NCI-H748 (cell line): ENCODE results near the gene KCND2.
A peak's percentile ranks its signal among the peaks of the same experiment; 100 is the strongest.
"Not testable (repeated sequence)": the region's sequence is repeated elsewhere in the genome, so short reads cannot be mapped to it uniquely, and the experiment has no call there.

Source experiments
- DNase-seq: peaks from one replicate; lab custom pipeline; 2025; ENCODE audit not compliant: unreplicated experiment; lab: John Stamatoyannopoulos, UW

KCND2 gene

DNA sequence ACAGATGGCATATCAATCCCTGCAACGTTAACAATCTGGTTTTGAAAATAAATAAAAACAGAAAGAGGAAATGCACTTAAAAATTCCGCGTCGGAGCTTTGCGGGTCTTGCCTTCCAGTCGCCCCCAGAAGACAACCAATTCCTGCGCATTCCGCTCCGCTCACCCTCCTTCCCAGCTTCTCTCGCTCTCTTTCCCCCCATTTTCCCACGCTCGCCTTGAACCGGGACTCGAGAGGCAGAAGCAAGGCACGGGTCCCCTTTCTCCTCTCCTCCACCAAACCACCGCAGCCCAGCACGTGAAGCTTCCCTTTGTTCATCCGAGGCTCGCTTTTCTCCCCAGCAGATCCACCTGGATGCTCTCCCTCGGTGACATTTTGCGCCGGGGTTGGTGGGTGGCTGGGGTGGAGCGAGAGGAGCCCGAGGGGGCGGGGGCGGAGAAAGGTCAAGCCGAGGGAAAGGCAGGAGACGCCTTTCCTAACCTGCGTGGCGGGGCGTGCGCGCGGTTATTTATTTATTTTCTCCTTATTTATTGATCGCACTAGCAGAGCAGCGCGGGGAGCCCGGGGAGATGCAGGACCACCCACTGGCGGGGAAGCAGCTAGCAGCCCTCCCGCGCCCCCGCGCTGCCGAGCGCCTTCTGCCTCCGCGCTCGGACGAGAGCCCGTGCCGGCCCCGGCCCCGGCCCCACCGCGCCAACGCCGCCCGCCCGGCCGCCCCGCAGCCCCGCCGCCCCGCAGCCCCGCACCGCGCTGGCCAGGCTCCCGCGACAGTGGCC is at the start of gene KCND2:
TSS of gene KCND2 (plus strand) at position 475 of the 775 bp plus-strand sequence.
- DNase-seq, result peak; percentile 85

DNA sequence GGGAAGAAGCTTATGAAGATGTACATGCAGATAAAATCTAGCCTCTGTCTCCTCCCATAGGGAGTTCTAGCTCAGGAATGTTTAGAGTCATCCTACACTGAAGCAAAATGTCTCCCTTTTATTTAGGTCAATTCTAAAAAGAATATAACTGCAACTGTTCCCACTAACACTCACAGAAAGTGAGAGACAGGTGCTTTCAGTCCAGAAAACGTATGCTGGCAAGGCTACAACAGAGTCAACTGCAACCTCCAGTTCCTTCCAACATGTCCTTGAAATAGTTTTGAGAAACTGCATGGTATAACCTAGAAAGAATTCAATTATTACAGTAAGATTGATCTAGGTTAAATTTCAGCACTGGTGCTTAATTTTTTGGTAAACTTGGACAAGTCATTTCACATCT is 46.8 kb upstream of the KCND2 start:
- no peak for DNase-seq

DNA sequence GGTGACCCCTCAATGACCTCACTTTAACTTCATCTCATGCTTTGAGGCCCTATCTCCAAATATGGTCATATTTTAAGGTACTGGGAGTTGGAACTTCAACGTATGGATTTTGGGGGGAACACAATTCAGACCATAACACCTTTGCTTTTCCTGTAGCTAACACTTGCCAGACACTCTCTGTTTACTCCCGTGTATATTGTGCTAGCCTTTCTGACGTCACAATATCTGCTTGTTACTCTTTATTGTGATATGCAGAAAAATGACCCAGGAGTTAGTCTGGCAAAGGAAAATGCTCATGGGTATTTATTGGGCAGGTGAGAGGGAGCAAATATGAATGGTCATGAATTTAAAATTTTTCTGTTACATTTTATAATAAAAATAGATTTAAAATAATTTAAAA is 45.7 kb upstream of the KCND2 start:
- no peak for DNase-seq

DNA sequence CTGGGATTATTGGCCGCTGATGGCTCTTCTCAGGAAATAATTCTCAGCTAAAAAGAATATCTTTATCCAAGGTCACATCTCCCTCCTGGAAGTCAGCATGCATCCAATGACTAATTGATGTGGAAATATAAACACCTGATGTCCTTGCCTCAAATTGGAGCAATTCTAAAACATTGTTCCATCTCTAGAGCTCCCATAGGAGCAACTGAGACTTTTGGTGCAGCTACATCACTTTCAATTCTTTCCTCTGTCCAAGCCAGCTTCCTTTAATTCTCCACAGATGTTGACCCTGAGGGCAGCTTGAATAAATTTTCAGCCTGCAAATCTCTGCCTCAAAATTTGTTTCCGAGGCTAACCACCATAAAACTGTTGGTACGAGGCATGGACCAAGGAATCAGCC is 43.9 kb upstream of the KCND2 start:
- no peak for DNase-seq

DNA sequence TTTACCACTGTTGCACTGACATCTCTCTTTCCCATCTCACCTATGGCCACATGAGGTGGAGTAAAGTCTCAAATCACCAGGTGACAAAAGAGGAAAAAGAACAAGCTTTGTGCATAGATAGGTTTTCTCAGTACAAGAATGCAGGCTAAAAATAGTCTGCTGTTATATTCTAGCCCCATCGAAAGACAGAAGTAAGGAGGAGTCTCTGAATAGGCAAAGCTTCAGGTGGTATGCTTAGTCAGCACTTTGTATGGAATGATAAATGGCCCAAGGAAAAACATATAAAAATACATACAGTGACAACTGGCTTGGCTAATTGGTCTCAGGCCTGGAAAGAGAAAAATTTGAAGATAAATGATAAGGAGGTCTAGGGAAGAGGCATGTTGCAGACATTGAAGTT is 39.6 kb upstream of the KCND2 start:
- no peak for DNase-seq

DNA sequence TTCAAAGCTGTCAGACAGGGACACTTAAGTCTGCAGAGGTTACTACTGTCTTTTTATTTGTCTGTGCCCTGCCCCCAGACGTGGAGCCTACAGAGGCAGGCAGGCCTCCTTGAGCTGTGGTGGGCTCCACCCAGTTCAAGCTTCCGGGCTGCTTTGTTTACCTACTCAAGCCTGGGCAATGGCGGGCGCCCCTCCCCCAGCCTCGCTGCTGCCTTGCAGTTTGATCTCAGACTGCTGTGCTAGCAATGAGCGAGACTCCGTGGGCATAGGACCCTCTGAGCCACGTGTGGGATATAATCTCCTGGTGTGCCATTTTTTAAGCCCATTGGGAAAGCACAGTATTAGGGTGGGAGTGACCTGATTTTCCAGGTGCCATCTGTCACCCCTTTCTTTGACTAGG is 32.6 kb upstream of the KCND2 start:
- DNase-seq, result not testable (repeated sequence)

DNA sequence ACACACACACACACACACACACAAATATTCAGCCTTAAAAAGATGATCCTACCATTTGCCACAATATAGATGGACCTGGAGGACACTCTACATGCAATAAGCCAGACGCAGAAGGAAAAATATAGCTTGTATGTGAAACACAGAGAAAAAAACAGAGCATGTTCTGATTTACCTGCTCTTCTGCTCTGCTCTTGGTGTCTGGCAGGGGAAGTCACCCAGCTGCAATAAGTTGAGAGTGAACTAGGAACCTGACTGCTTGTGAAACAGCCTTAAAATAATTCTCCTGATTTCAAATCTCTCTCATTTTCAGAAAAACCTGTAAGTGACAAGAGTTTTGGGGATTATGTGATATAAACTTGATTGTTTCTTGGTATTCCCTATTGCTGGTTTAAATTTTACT is 31.0 kb upstream of the KCND2 start:
- DNase-seq, result no peak

DNA sequence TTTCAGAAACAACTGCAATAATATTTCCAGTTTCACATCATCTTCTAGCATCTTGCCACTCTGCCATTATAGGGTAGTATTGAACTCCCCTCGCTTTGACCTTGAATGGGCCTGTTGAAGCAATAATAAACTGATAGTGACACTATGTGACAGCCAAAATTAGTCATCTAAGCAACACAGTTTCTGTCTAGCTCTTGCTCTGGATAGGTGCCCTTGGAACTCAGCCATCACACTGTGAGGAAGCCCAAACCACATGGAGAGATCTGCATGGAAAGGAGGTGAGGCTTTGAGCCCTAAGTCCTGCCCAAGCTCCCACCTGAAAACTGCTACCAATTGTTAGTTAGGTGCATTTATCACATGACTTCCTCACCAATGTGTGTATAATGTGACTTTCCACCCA is 18.1 kb upstream of the KCND2 start:
- DNase-seq, result no peak

DNA sequence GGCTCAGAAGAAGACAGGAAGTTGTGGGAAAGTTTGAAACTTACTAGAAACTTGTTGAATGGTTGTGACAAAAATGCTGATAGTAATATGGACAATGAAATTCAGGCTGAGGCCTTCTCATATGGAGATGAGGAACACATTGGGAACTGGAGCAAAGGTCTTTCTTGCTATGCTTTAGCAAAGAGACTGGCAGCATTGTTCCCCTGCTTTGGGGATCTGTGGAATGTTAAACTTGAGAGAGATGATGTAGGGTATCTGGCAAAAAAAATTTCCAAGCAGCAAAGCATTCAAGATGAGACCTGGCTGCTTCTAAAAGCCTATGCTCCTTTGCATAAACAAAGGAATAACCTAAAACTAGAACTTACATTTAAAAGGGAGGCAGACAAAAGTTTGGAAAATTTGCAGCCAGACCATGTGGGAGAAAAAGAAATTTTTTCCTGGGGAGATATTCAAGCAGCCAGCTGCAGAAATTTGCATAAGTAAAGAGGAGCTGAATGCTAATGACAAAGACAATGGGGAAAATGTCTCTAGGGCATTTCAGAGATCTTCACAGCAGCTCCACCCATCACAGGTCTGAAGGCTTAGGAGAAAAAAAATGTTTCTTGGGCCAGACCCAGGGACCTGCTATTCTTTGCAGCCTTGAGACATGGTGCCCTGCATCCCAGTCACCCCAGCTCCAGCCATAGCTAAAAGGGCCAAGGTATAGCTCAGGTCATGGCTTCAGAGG is 16.5 kb upstream of the KCND2 start:
- DNase-seq, result no peak

DNA sequence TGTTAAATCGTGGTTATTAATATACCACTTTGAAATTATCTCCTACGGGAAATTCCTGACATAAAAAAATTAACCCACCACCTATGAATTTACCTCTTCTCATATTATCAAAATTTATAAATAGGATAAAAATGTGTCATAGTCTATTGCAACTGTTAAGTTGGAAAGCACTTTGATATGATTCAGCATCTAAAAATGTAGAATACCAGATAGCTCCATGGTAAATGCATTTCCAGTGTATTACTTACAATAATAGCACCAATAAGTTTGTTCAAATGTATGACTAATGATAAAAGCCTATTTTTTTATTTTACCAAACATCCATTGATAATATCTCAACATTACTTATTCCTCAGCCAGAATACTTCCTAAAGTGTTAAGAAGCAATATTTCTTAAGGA is 13.6 kb upstream of the KCND2 start:
- no peak for DNase-seq

DNA sequence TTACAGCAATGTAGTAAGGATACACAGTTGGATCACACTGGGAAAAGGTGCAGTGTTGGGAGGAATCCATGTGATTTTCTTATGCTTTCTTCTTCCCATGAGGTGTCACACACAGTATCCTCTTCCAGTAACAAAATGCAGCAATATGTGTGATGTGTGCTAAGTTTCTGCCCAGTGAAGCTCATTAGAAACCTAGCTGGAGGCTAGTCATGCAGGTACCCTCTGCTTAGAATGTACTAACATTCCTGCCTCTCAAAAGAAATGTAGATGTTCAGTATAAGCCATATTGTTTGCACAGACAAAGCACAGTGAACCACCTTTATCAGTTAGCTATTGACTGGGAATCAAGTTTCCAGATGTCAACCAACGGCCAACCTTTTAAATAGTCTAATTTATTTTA is 12.9 kb upstream of the KCND2 start:
- no peak for DNase-seq

DNA sequence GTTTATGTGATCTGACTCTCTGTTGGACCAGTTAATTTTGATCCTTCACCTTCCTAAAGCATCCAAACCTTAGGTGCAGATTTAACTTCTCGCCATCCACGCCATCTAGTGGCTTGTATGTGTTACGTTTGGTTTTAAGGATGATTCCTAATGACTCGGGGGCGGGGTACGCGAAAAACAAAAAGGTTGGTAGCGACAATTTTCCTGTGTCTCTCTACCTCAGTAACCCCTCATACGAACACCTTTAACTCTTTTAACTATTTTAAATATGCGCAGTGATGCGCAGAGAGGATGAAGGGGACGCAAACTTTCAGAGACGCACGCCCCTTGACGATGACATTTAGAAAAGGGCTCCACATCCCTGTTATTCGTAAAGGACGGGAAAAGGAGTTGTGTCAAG is 714 bp upstream of the KCND2 start:
- peak; percentile 87 for DNase-seq

DNA sequence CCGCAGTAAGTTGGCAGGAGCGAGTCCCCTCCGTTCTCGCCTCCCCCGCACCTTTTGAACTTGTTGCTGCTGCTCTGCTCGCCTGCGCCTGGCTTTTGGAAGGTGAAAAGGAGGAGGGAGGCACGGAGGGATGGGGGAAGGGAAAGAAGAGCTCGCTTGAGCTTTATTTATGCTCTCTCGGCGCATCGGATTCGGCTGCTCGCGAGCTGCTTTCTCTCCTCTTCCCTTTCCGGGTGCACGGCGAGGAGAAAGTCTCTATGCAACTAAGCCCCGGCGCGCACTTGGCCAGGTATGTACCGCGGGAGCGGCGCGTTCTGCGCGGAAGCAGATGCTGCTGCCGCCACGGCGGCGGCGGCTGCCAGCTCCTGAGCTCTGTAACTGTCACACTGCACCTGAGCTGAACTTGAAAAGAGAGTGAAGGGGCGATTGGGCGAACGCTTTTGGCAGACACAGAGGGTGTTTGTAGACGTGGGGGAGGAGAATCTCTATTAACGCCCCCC is 551 bp downstream of the KCND2 start:
- DNase-seq, result peak; percentile 92

DNA sequence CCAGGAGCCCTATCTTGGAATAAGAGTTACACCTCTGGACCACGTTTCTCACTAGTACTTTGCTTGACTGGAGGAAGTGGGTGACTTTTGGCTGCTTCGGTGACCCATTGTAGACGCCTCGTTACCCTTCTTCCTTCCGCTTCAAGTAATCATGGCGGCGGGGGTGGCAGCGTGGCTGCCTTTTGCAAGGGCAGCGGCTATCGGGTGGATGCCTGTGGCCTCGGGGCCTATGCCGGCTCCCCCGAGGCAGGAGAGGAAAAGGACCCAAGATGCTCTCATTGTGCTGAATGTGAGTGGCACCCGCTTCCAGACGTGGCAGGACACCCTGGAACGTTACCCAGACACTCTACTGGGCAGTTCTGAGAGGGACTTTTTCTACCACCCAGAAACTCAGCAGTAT is 1.5 kb downstream of the KCND2 start:
- peak; percentile 43 for DNase-seq

DNA sequence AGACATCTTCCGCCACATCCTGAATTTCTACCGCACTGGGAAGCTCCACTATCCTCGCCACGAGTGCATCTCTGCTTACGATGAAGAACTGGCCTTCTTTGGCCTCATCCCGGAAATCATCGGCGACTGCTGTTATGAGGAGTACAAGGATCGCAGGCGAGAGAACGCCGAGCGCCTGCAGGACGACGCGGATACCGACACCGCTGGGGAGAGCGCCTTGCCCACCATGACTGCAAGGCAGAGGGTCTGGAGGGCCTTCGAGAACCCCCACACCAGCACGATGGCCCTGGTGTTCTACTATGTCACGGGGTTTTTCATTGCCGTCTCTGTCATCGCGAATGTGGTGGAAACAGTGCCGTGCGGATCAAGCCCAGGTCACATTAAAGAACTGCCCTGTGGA is 1.9 kb downstream of the KCND2 start:
- no peak for DNase-seq

DNA sequence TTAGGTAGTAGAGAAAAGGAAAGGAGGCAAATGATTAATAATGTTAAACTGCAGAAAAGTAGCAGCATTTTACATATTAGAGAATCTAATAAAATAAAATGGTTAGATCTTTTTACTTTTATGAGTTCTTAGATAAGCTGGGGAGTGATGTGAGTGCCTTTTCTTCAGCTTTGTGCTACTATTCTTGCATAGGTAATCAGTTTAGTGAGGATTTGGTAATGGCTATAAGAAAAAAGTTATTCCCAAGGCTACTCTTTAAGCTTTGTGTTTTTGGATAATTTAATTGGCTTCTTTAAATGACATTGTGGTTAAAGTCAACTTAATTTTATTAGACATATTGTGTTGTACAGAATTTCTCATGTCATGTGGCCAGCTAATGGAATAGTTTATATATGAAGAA is 3.7 kb downstream of the KCND2 start:
- DNase-seq, result no peak

DNA sequence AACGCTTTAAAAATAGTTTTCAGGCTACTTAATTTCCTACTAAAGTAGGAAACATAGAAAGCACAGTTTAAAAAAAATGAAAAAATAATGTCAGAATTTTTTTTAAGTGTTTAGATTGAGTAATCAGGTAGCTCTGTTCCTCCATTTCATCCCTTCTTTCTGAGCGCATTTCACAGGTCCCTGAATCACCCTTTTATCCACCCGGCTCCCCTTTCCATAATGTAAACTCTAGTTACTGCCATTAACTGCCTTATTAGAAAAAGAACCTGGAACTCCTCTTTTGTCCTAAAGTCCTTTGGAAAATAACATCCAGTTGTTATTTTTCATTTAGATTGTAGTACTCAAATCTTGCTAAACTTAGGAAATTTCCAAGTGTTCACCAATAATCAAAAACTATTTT is 5.8 kb downstream of the KCND2 start:
- peak; percentile 67 for DNase-seq

DNA sequence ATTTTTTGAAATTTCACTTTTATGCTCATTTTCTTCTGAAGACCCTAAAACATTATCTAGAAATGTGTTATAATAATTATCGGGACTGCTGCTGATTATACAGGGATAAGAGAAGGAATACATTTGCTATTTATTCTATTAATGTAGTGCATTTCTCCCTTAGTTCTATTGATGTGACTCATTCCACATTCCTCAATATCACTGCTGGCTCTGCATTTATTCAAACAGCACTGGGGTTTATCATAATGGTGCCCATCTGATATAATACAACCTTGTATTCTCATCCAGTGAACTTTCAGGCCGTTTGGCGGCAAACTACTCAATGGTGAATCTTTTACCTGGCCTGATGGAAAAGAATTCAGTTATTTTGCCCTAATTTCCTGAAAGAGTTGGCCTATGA is 7.8 kb downstream of the KCND2 start:
- peak; percentile 7 for DNase-seq

DNA sequence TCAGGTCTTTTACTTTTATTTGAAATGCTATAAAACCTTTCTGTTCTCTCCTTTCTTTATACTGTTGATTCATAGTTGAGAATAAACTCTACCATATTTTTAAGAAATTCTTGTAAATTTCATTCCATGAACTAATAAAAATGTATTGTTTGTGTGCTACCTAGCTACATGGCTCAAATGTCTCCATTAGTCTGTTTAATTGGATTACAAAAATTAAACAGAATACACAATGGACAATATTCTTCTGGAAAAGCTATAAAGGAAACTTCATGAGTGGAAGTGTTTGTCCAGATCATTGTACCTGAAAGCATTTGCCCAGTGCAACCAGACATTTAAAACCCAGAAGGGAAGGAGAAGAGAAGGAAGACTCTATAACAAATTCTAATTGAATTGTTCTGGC is 20.1 kb downstream of the KCND2 start:
- no peak for DNase-seq

DNA sequence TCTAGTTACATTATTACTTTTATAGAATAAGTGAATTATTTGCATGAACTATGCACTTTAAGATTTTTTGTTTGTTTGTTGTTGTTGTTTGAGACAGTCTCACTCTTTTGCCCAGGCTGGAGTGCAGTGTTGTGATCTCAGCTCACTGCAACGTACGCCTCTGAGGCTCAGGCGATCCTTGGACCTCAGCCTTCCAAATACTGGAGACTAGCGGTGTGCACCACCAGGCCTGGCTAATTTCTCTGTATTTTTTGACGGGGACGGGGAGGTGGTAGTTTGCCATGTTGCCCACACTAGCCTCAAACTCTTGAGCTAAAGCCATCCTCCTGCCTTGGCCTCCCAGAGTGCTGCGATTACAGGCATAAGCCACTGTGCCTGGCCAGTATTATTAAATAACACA is 29.2 kb downstream of the KCND2 start:
- no peak for DNase-seq

DNA sequence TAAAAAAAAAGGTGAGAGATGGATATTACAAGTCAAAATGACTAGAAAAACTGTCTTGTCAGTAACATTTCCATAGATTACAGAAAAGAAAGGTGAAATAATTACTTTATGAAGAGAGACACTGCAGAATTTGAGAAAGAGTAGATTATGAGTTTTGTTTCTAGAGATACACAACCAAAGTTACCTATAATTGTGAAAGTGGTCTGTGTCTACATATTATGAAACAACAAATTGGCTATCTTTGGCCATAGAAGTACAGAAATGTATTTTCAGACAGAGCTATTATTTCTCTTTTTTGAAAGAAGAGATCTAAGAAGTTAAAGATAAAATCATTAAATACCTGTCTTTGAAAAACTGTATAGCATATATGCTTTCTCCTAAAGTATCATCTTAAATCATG is 30.1 kb downstream of the KCND2 start:
- DNase-seq, result no peak

DNA sequence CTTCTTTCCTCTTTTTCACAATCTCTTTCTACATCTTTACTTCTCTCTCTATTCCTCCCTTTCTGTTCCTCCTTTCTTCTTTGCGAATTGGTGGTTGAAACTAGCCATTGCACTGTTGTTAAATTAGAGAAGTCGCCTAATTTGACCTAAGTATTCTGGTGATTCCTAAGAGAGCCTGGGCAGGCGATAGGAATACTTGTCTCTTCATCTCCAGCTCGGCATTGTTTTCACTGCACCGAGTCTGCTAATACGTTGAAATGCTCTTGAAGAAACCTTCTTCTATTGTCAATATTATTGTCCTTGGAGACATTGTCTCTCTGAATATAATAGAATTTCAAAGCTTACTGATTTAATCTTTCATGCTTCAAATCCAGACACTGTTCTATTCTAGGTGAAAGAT is 31.7 kb downstream of the KCND2 start:
- DNase-seq, result no peak
